Mesendoderm (in vitro differentiated cells): Measurements from ENCODE around the gene DDHD1.

Experiments
- DNase-seq: peaks from one replicate; pipeline ENCODE4 v3.0.0; 2013
- H2AK5ac ChIP-seq: 2 replicates; pipeline ENCODE4 v1.6.1; 2013; ENCODE audit warnings: low read length, inconsistent platforms
- H2BK120ac ChIP-seq: 2 replicates; pipeline ENCODE4 v1.6.1; 2013; ENCODE audit warnings: low read depth, mild to moderate bottlenecking, low read length, moderate library complexity, mixed read lengths
- H2BK15ac ChIP-seq: replicated peaks from 2 replicates; pipeline ENCODE4 v1.6.1; 2013; ENCODE audit warnings: low read depth, mild to moderate bottlenecking, moderate library complexity
- H2BK5ac ChIP-seq: 2 replicates; pipeline ENCODE4 v1.6.1; 2013; ENCODE audit warnings: low read length, inconsistent platforms
- H3K18ac ChIP-seq: 2 replicates; pipeline ENCODE4 v1.6.1; 2013; ENCODE audit warnings: mild to moderate bottlenecking, low read length, mixed read lengths
- H3K23ac ChIP-seq: one replicate; pipeline ENCODE4 v1.6.1; 2013; ENCODE audit warnings: low read length
- H3K27ac ChIP-seq: 2 replicates; pipeline ENCODE4 v1.5.1; 2013; ENCODE audit warnings: low read depth, mild to moderate bottlenecking, inconsistent platforms, low read length, moderate library complexity
- H3K27me3 ChIP-seq: 2 replicates; pipeline ENCODE4 v1.6.1; 2013; ENCODE audit warnings: low read length, control low read depth, mild to moderate bottlenecking, inconsistent platforms; ENCODE audit not compliant: insufficient read depth, poor library complexity
- H3K36me3 ChIP-seq: 2 replicates; pipeline ENCODE4 v1.6.1; 2013; ENCODE audit warnings: low read length, inconsistent platforms; ENCODE audit not compliant: control insufficient read depth, insufficient read depth
- H3K4ac ChIP-seq: one replicate; pipeline ENCODE4 v1.6.1; 2013; ENCODE audit warnings: low read depth, mild to moderate bottlenecking, low read length, moderate library complexity
- H3K4me1 ChIP-seq: 2 replicates; pipeline ENCODE4 v1.6.1; 2013; ENCODE audit warnings: low read depth, low read length, inconsistent platforms; ENCODE audit not compliant: control insufficient read depth
- H3K4me2 ChIP-seq: 2 replicates; pipeline ENCODE4 v1.6.1; 2013; ENCODE audit warnings: low read length
- H3K4me3 ChIP-seq: 2 replicates; pipeline ENCODE4 v1.5.1; 2013; ENCODE audit warnings: mild to moderate bottlenecking, low read length
- H3K56ac ChIP-seq: one replicate; pipeline ENCODE4 v1.6.1; 2013; ENCODE audit warnings: low read length
- H3K79me1 ChIP-seq: 2 replicates; pipeline ENCODE4 v1.6.1; 2013; ENCODE audit warnings: low read length, inconsistent platforms
- H3K79me2 ChIP-seq: 2 replicates; pipeline ENCODE4 v1.6.1; 2013; ENCODE audit warnings: mild to moderate bottlenecking, low read length; ENCODE audit not compliant: control insufficient read depth, insufficient read depth
- H3K9ac ChIP-seq: 2 replicates; pipeline ENCODE4 v1.6.1; 2013; ENCODE audit warnings: low read length, inconsistent platforms
- H4K5ac ChIP-seq: one replicate; pipeline ENCODE4 v1.6.1; 2013; ENCODE audit warnings: low read length
- H4K8ac ChIP-seq: one replicate; pipeline ENCODE4 v1.6.1; 2013; ENCODE audit warnings: low read depth, mild to moderate bottlenecking, control low read depth, low read length, moderate library complexity
- WGBS: extraction: QIAGEN DNeasy Blood & Tissue Kit; methylation state at CpG from one replicate; pipeline ENCODE4 v1.1.7; 2013; ENCODE audit warnings: low lambda C conversion rate, missing lambda C conversion rate; ENCODE audit not compliant: insufficient coverage; ENCODE audit errors: extremely low coverage; 5-methylcytosine and 5-hydroxymethylcytosine counted together

DDHD1 gene

GRCh38 chr14:53110096-53110495 is 43.0 kb downstream of the DDHD1 start:
- Histone ChIP-seq H4K5ac (no peak overlapping the region), H3K79me1 (peaks cover 3% of the 10 kb centered on the region), H3K9ac (no peak overlapping the region), H2AK5ac (no peak overlapping the region), H3K4me3 (no peak overlapping the region), H3K23ac (no peak overlapping the region), H3K4ac (no peak overlapping the region), H3K36me3 (no peaks in the 10 kb centered on the region), H3K27ac (no peak overlapping the region), H4K8ac (no peak overlapping the region), H3K4me1 (peaks cover 3% of the 10 kb centered on the region), H2BK15ac (no peak overlapping the region), H2BK120ac (no peak overlapping the region), H3K79me2 (peaks cover 3% of the 10 kb centered on the region), H3K4me2 (no peak overlapping the region), H3K18ac (no peak overlapping the region), H3K27me3 (no peaks in the 10 kb centered on the region), H3K56ac (no peak overlapping the region), H2BK5ac (no peak overlapping the region)
- WGBS = no CpG with 5 or more reads among the region's 1 CpG
- DNase-seq = no peak

GRCh38 chr14:53109105-53110041 is 43.8 kb downstream of the DDHD1 start:
- Histone ChIP-seq H4K5ac (no peak overlapping the region), H3K56ac (no peak overlapping the region)
- DNase-seq = no peak

GRCh38 chr14:53108292-53109104 is 44.6 kb downstream of the DDHD1 start:
- no peaks in the 10 kb centered on the region for H3K36me3 ChIP-seq
- no peak overlapping the region for H2AK5ac ChIP-seq
- no peak overlapping the region for H3K27ac ChIP-seq
- WGBS = no CpG with 5 or more reads among the region's 10 CpGs
- H2BK120ac ChIP-seq = no peak overlapping the region
- no peak overlapping the region for H3K4me3 ChIP-seq
- H3K56ac ChIP-seq = no peak overlapping the region
- H4K8ac ChIP-seq = no peak overlapping the region
- H2BK5ac ChIP-seq = no peak overlapping the region
- no peaks in the 10 kb centered on the region for H3K79me2 ChIP-seq
- H3K9ac ChIP-seq = no peak overlapping the region
- no peak overlapping the region for H3K4me2 ChIP-seq
- no peak overlapping the region for H2BK15ac ChIP-seq
- H3K79me1 ChIP-seq = peaks cover 1% of the 10 kb centered on the region
- no peak overlapping the region for H3K23ac ChIP-seq
- H4K5ac ChIP-seq = no peak overlapping the region
- peaks cover 3% of the 10 kb centered on the region for H3K4me1 ChIP-seq
- no peak overlapping the region for H3K18ac ChIP-seq
- no peak for DNase-seq
- H3K4ac ChIP-seq = no peak overlapping the region
- H3K27me3 ChIP-seq = no peaks in the 10 kb centered on the region

More at GRCh38 chr14:53109105-53110041, 43.8 kb downstream of the DDHD1 start:
- Histone ChIP-seq H3K27ac (no peak overlapping the region), H4K8ac (no peak overlapping the region), H3K9ac (no peak overlapping the region), H3K18ac (no peak overlapping the region), H2AK5ac (no peak overlapping the region), H3K79me1 (peaks cover 3% of the 10 kb centered on the region), H3K23ac (no peak overlapping the region), H2BK120ac (no peak overlapping the region), H2BK5ac (no peak overlapping the region), H2BK15ac (no peak overlapping the region), H3K79me2 (peaks cover 3% of the 10 kb centered on the region), H3K4me2 (no peak overlapping the region), H3K4me1 (peaks cover 3% of the 10 kb centered on the region), H3K27me3 (no peaks in the 10 kb centered on the region), H3K36me3 (no peaks in the 10 kb centered on the region), H3K4me3 (no peak overlapping the region), H3K4ac (no peak overlapping the region)
- no CpG with 5 or more reads among the region's 5 CpGs for WGBS

GRCh38 chr14:53106768-53107167 is 46.4 kb downstream of the DDHD1 start:
- H3K18ac ChIP-seq = no peak overlapping the region
- no peak overlapping the region for H2AK5ac ChIP-seq
- H3K27me3 ChIP-seq = no peaks in the 10 kb centered on the region
- no peak overlapping the region for H4K5ac ChIP-seq
- peaks cover 3% of the 10 kb centered on the region for H3K4me1 ChIP-seq
- H2BK15ac ChIP-seq = no peak overlapping the region
- H3K79me2 ChIP-seq = no peaks in the 10 kb centered on the region
- H4K8ac ChIP-seq = no peak overlapping the region
- H3K4ac ChIP-seq = no peak overlapping the region
- H3K4me3 ChIP-seq = no peak overlapping the region
- no peak overlapping the region for H3K27ac ChIP-seq
- H2BK120ac ChIP-seq = no peak overlapping the region
- no peak overlapping the region for H3K9ac ChIP-seq
- H2BK5ac ChIP-seq = no peak overlapping the region
- H3K23ac ChIP-seq = no peak overlapping the region
- no peak overlapping the region for H3K4me2 ChIP-seq
- peaks cover 1% of the 10 kb centered on the region for H3K79me1 ChIP-seq
- H3K36me3 ChIP-seq = no peaks in the 10 kb centered on the region
- H3K56ac ChIP-seq = no peak overlapping the region
- no peak for DNase-seq
- WGBS = no CpG with 5 or more reads among the region's 1 CpG

- H3K36me3 ChIP-seq = no peaks in the 10 kb centered on the region
- no peak overlapping the region for H3K23ac ChIP-seq
- no peak overlapping the region for H3K27ac ChIP-seq
- H3K56ac ChIP-seq = no peak overlapping the region
- no peak for DNase-seq
- no peak overlapping the region for H2BK5ac ChIP-seq
- no peaks in the 10 kb centered on the region for H3K4me1 ChIP-seq
- H3K79me2 ChIP-seq = no peaks in the 10 kb centered on the region
- H3K79me1 ChIP-seq = peaks cover 1% of the 10 kb centered on the region
- no peak overlapping the region for H4K8ac ChIP-seq
- H3K4me2 ChIP-seq = no peak overlapping the region
- H3K9ac ChIP-seq = no peak overlapping the region
- H2BK120ac ChIP-seq = no peak overlapping the region
- WGBS = no CpG with 5 or more reads among the region's 5 CpGs
- H4K5ac ChIP-seq = no peak overlapping the region
- no peaks in the 10 kb centered on the region for H3K27me3 ChIP-seq
- H2AK5ac ChIP-seq = no peak overlapping the region
- H3K4ac ChIP-seq = no peak overlapping the region
- no peak overlapping the region for H2BK15ac ChIP-seq
- no peak overlapping the region for H3K4me3 ChIP-seq
- no peak overlapping the region for H3K18ac ChIP-seq
These were observed 49.3 kb downstream of the DDHD1 start for GRCh38 chr14:53103636-53104340.
